Spleen (tissue), 11 donors: ENCODE data around the gene IPCEF1. TPM values are rescaled to one million over a fixed set of nuclear protein-coding genes. Genes with fewer than 3 reads are reported as not detected.

Source experiments
- DNase-seq: peaks from one replicate; pipeline ENCODE4 v3.0.0-alpha.2; 2020
- H3K27ac ChIP-seq, 8 donors: fragments of 200-600 bp; sonication (generic) in 7 of 8; 1 replicate in 4 of 8; 2 replicates in 4 of 8; pipeline versions ENCODE4 v1.5.0 to v1.8.0; 2016 to 2021; ENCODE audit warnings: inconsistent platforms in 4 of 8, mild to moderate bottlenecking in 4 of 8, moderate library complexity in 1 of 8
- H3K27me3 ChIP-seq, 7 donors: fragments of 200-600 bp; sonication (generic) in 6 of 7; replicated peaks in 1 of 7; 1 replicate in 4 of 7; 2 replicates in 3 of 7; pipeline versions ENCODE4 v1.5.0 to v1.8.0; 2016 to 2021; ENCODE audit warnings: inconsistent platforms in 3 of 7, mild to moderate bottlenecking in 1 of 7
- H3K36me3 ChIP-seq, 6 donors: fragments of 200-600 bp; sonication (generic) in 5 of 6; 1 replicate in 4 of 6; 2 replicates in 2 of 6; pipeline versions ENCODE4 v1.5.0 to v1.8.0; 2016 to 2021; ENCODE audit warnings: inconsistent platforms in 2 of 6
- H3K4me1 ChIP-seq, 6 donors: fragments of 200-600 bp; sonication (generic) in 5 of 6; 1 replicate in 3 of 6; 2 replicates in 3 of 6; pipeline versions ENCODE4 v1.5.0 to v1.8.0; 2016 to 2021; ENCODE audit warnings: inconsistent platforms in 3 of 6
- H3K4me3 ChIP-seq, 8 donors: fragments of 200-600 bp; sonication (generic) in 7 of 8; 1 replicate in 4 of 8; 2 replicates in 4 of 8; pipeline versions ENCODE4 v1.5.0 to v1.8.0; 2016 to 2021; ENCODE audit warnings: inconsistent platforms in 4 of 8, mild to moderate bottlenecking in 4 of 8, moderate library complexity in 2 of 8
- H3K9me3 ChIP-seq, 8 donors: fragments of 200-600 bp; sonication (generic) in 7 of 8; 1 replicate in 4 of 8; 2 replicates in 4 of 8; pipeline versions ENCODE4 v1.5.0 to v1.8.0; 2016 to 2021; ENCODE audit warnings: inconsistent platforms in 4 of 8
- POLR2A ChIP-seq, 3 donors: fragments of 450-650 bp; IDR thresholded peaks; one replicate each; pipeline ENCODE4 v1.5.1; 2017; ENCODE audit warnings: antibody characterized with exemption in 3 of 3, mild to moderate bottlenecking in 1 of 3
- POLR2AphosphoS5 ChIP-seq, 3 donors: sonication (generic); formaldehyde crosslinking; IDR thresholded peaks; one replicate each; pipeline ENCODE4 v1.5.1; 2017; ENCODE audit warnings: antibody characterized with exemption in 3 of 3
- WGBS, 5 donors: extraction: QIAGEN DNeasy Blood & Tissue Kit in 3 of 5; methylation state at CpG; one replicate each; pipeline versions ENCODE4 v1.1.5 to v1.1.7; 2013 to 2018; 5-methylcytosine and 5-hydroxymethylcytosine counted together
- intact Hi-C: fragments of 100-400 bp; cut with DNase I; formaldehyde crosslinking; loops from one replicate; pipeline ENCODE4 v1.15.0; 2023; ENCODE audit warnings: low total_unique reads
- polyA plus RNA-seq, 3 donors: library from polyadenylated mRNA; stranded (reverse); fragments of 200-250 nt; gene quantifications; one replicate each; pipeline ENCODE4 v1.2.1, GENCODE V29; 2013
- total RNA-seq, 7 donors: library from RNA; depleted of rRNA in 3 of 7; stranded (reverse); fragments of >200 nt in 3 of 7; fragmentation: NEBNext Ultra II Directional in 4 of 7; extraction: Animal tissue kit (Norgen Biotek cat#: 25700) in 4 of 7; gene quantifications; one replicate each; pipeline versions ENCODE4 v1.1.0 to v1.2.1, GENCODE V29; 2016 to 2021
- TF ChIP-seq, protein P1 (sequence below), 11 experiments: fragments of 200-600 bp in 7 of 11; fragments of 450-650 bp in 4 of 11; sonication (generic) in 4 of 11; IDR thresholded peaks in 8 of 11; conservative IDR thresholded peaks in 3 of 11; 1 replicate in 7 of 11; 2 replicates in 4 of 11; pipeline versions ENCODE4 v1.4.0 to v1.8.0; 2016 to 2021; ENCODE audit warnings: antibody characterized with exemption in 11 of 11, inconsistent platforms in 4 of 11, mild to moderate bottlenecking in 1 of 11
- donor health status: healthy with polysubstance abuse.
- donor health status: DM: no; HTN: no; CAD: no; lungs with moderate emphysema.
- donor health status: DM: no; HTN: no; CAD: no.
- donor health status: Bipolar disorder and iron deficiency.
- donor health status: healthy.
- donor health status: DM: no; HTN: no; CAD: no.
- donor health status: DM: yes; HTN: yes; CAD: no.

Gene IPCEF1
- total and polyA plus RNA-seq, 10 donors: 1.4 to 32.2 (median 26.2) TPM

DNA sequence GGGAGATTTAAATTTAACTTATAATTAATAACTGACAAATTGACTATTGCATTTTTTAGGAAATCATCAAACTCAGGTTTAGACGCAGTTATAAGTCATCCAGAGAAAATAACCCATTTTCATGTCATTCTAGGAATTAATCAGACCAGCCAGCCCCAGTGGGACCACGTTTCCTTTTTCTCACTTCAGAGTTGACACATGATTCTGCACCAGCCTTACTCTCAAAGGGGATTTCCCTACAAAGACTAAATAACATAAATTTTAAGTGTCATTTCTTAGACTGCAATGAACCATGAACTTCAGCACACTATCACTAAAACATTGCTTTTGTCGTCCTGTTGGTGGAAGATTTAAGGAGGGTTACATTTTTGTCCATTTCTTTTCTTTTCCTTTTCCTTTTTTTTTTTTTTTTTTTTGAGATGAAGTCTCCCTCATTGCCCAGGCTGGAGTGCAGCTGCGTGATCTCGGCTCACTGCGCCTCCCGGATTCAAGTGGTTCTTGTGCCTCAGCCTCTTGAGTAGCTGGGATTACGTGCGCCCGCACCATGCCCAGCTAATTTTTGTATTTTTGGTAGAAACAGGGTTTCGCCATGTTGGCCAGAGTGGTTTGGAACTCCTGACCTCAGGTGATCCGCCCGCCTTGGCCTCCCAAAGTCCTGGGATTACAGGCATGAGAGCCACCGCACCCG lies 3.6 kb downstream of the IPCEF1 start:
- peak overlapping the region in 2 of 8 donors; percentile 83 to 89 for H3K27ac ChIP-seq

DNA sequence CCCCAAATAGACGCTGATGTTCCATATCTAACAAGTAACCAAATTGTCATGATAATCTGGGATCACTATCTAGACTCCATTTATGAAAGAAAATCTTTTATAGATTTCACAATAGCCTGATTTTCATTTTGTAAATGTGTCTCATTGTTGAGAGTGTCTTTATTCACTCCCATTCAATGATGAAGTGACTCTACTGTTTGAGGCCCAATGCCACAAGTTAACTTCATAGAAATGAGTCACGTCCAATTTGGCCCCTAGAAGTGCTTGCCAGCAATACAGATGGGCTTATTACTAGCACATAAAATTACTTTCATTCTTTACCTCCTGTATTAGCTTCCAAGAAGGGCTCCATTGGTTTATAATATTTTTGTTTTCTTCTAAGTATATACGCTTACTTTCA lies 6.3 kb downstream of the IPCEF1 start:
- WGBS, 5 donors: 88 to 99% (median 92%) methylated on average over 3 of the region's 3 CpGs
- intact Hi-C loops: no loop called here
- Histone ChIP-seq H3K36me3 (peaks cover 0 to 4% (median 0%) of the 10 kb centered on the region in 6 donors), H3K9me3 (peaks cover 0 to 16% (median 9%) of the 10 kb centered on the region in 8 donors), H3K27me3 (no peaks in the 10 kb centered on the region), H3K27ac (no peak overlapping the region), H3K4me1 (peaks cover 0 to 33% (median 7%) of the 10 kb centered on the region in 6 donors), H3K4me3 (no peak overlapping the region)
- DNase-seq: no peak
- TF ChIP-seq POLR2A (IDR thresholded peaks at IDR 0.05) (no peak), POLR2AphosphoS5 (IDR thresholded peaks at IDR 0.05) (no peak)
- TF ChIP-seq, protein P1, sequence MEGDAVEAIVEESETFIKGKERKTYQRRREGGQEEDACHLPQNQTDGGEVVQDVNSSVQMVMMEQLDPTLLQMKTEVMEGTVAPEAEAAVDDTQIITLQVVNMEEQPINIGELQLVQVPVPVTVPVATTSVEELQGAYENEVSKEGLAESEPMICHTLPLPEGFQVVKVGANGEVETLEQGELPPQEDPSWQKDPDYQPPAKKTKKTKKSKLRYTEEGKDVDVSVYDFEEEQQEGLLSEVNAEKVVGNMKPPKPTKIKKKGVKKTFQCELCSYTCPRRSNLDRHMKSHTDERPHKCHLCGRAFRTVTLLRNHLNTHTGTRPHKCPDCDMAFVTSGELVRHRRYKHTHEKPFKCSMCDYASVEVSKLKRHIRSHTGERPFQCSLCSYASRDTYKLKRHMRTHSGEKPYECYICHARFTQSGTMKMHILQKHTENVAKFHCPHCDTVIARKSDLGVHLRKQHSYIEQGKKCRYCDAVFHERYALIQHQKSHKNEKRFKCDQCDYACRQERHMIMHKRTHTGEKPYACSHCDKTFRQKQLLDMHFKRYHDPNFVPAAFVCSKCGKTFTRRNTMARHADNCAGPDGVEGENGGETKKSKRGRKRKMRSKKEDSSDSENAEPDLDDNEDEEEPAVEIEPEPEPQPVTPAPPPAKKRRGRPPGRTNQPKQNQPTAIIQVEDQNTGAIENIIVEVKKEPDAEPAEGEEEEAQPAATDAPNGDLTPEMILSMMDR (IDR thresholded peaks at IDR 0.05 in 8 of 11, conservative IDR thresholded peaks at IDR 0.05 in 3 of 11): no peak

More for the DNA sequence above, 3.6 kb downstream of the IPCEF1 start:
- no peaks in the 10 kb centered on the region for H3K36me3 ChIP-seq
- H3K4me1 ChIP-seq: peaks cover 0 to 54% (median 25%) of the 10 kb centered on the region in 6 donors
- H3K9me3 ChIP-seq: no peaks in the 10 kb centered on the region
- H3K27me3 ChIP-seq: no peaks in the 10 kb centered on the region
- 70 to 79% (median 75%) methylated on average over 15 of the region's 15 CpGs for WGBS, 5 donors
- no peak for DNase-seq
- no peak overlapping the region for H3K4me3 ChIP-seq
- TF ChIP-seq POLR2A (IDR thresholded peaks at IDR 0.05) (no peak), POLR2AphosphoS5 (IDR thresholded peaks at IDR 0.05) (no peak)
- TF ChIP-seq, protein P1 (IDR thresholded peaks at IDR 0.05 in 8 of 11, conservative IDR thresholded peaks at IDR 0.05 in 3 of 11): no peak
- intact Hi-C loops: no loop called here

DNA sequence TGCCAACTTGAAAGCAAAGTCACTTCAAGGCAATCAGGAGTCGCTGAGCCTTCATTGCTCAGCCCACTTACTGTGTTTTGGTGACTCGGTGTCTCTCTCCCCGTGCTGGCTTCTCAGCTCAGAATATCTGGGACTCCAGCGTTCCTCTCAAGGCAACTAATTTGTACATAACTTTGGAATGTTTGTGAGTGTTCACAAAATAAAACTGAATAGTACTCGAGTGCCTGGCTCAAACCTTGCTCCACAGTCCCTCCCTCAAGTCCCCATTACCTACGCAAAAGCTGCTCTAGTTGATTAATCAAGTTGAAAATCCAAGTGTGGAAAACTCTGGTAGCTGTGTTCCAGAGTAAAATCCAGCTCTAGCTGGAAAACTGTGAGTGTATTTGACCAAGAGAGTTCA lies 8.6 kb downstream of the IPCEF1 start:
- H3K36me3 ChIP-seq: peaks cover 0 to 4% (median 0%) of the 10 kb centered on the region in 6 donors
- H3K9me3 ChIP-seq: peaks cover 0 to 16% (median 9%) of the 10 kb centered on the region in 8 donors
- no peak overlapping the region for H3K4me3 ChIP-seq
- TF ChIP-seq POLR2A (IDR thresholded peaks at IDR 0.05): no peak
- no peak for TF ChIP-seq POLR2AphosphoS5 (IDR thresholded peaks at IDR 0.05)
- TF ChIP-seq, protein P1 (IDR thresholded peaks at IDR 0.05 in 8 of 11, conservative IDR thresholded peaks at IDR 0.05 in 3 of 11): no peak
- H3K4me1 ChIP-seq: peaks cover 0 to 10% (median 2%) of the 10 kb centered on the region in 6 donors
- H3K27me3 ChIP-seq: no peaks in the 10 kb centered on the region
- 84 to 94% (median 91%) methylated on average over 6 of the region's 6 CpGs for WGBS, 5 donors
- H3K27ac ChIP-seq: no peak overlapping the region
- DNase-seq: no peak
- intact Hi-C loops: no loop called here

DNA sequence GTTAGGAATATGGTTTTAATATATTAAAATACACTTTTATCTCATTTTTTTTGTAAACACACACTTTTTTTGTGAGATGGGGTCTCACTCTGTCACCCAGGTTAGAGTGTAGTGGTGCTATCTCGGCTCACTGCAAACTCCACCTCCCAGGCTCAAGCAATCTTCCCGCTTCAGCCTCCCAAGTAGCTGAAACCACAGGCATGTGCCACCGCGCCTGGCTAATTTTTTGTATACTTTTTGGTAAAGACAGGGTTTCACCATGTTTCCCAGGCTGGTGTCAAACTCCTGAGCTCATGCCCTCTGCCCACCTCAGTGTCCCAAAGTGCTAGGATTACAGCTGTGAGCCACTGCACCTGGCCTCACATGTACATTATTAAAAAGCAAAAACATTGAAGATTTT lies 10.8 kb downstream of the IPCEF1 start:
- Histone ChIP-seq H3K27me3 (no peaks in the 10 kb centered on the region), H3K4me1 (peaks cover 0 to 22% (median 0%) of the 10 kb centered on the region in 6 donors), H3K36me3 (peaks cover 0 to 4% (median 0%) of the 10 kb centered on the region in 6 donors), H3K27ac (no peak overlapping the region), H3K4me3 (no peak overlapping the region), H3K9me3 (peaks cover 0 to 16% (median 9%) of the 10 kb centered on the region in 8 donors)
- DNase-seq: no peak
- TF ChIP-seq, protein P1 (IDR thresholded peaks at IDR 0.05 in 8 of 11, conservative IDR thresholded peaks at IDR 0.05 in 3 of 11): no peak
- no peak for TF ChIP-seq POLR2A (IDR thresholded peaks at IDR 0.05)
- TF ChIP-seq POLR2AphosphoS5 (IDR thresholded peaks at IDR 0.05): no peak
- 87 to 99% (median 94%) methylated on average over 4 of the region's 4 CpGs for WGBS, 5 donors
- intact Hi-C loops: no loop called here
